GM10266 (cell line): ENCODE measurements around the gene LIN7B.

Experiments used
- DNase-seq: peaks from one replicate; pipeline ENCODE4 v3.0.0; 2012; ENCODE audit errors: extremely low spot score
- CTCF ChIP-seq: IDR thresholded peaks from 2 replicates; pipeline ENCODE4 v1.5.1; 2012; ENCODE audit warnings: mild to moderate bottlenecking, low read depth; ENCODE audit not compliant: control insufficient read depth, insufficient read depth; ENCODE audit errors: missing control alignments

The LIN7B gene

GRCh38 chr19:49097453-49098288 is 16.5 kb upstream of the LIN7B start:
- DNase-seq, result peak; percentile 84

GRCh38 chr19:49098795-49099194 is 15.4 kb upstream of the LIN7B start:
- no peak for TF ChIP-seq CTCF
- DNase-seq, result no peak

More at GRCh38 chr19:49097453-49098288, 16.5 kb upstream of the LIN7B start:
- TF ChIP-seq CTCF, result peak; percentile 98

- DNase-seq, result no peak
- no peak for TF ChIP-seq CTCF
These were observed 13.0 kb upstream of the LIN7B start for GRCh38 chr19:49101160-49101559.

- TF ChIP-seq CTCF, result no peak
- DNase-seq, result no peak
These were observed 11.9 kb upstream of the LIN7B start for GRCh38 chr19:49102303-49102702.

GRCh38 chr19:49103331-49104085 is 10.7 kb upstream of the LIN7B start:
- DNase-seq, result no peak
- TF ChIP-seq CTCF, result no peak

GRCh38 chr19:49104229-49104864 is 9.8 kb upstream of the LIN7B start:
- DNase-seq, result no peak
- TF ChIP-seq CTCF, result no peak
